Lung (tissue), 12 donors: Measurements from ENCODE around the gene APOL1. TPM values are rescaled to one million over a fixed set of nuclear protein-coding genes. Genes with fewer than 3 reads are reported as not detected.

Source experiments
- ATAC-seq: fragments of 200-7000 bp; cut with Tn5 transposase; one replicate; pipeline ENCODE4 v1.9.1; 2020; ENCODE audit warnings: moderate number of reproducible peaks; ENCODE audit not compliant: insufficient read depth, low FRiP score
- DNase-seq, 3 donors: peaks; one replicate each; pipeline ENCODE4 v3.0.0-alpha.2; 2013 to 2017
- H3K27ac ChIP-seq, 2 donors: one replicate each; pipeline ENCODE4 v1.5.1; 2013; ENCODE audit warnings: mild to moderate bottlenecking in 2 of 2, moderate library complexity in 2 of 2, control low read depth in 1 of 2, inconsistent platforms in 1 of 2, low read depth in 1 of 2, low read length in 1 of 2
- H3K27me3 ChIP-seq, 3 donors: one replicate each; pipeline ENCODE4 v1.5.1; 2013; ENCODE audit warnings: low read length in 2 of 3; ENCODE audit not compliant: control insufficient read depth in 3 of 3, insufficient read depth in 3 of 3
- H3K36me3 ChIP-seq, 4 donors: one replicate each; pipeline ENCODE4 v1.5.1; 2013; ENCODE audit warnings: low read length in 4 of 4, mild to moderate bottlenecking in 1 of 4, moderate library complexity in 1 of 4; ENCODE audit not compliant: control insufficient read depth in 4 of 4, insufficient read depth in 4 of 4
- H3K4me1 ChIP-seq, 5 donors: one replicate each; pipeline ENCODE4 v1.5.1; 2013; ENCODE audit warnings: low read length in 5 of 5, mild to moderate bottlenecking in 2 of 5, moderate library complexity in 1 of 5; ENCODE audit not compliant: control insufficient read depth in 5 of 5, insufficient read depth in 5 of 5
- H3K4me3 ChIP-seq: one replicate; pipeline ENCODE4 v1.5.1; 2013; ENCODE audit warnings: mild to moderate bottlenecking, control low read depth, moderate library complexity
- H3K9ac ChIP-seq, 2 donors: one replicate each; pipeline ENCODE4 v1.5.1; 2013; ENCODE audit warnings: low read length in 2 of 2, control low read depth in 1 of 2; ENCODE audit not compliant: insufficient read depth in 1 of 2
- H3K9me3 ChIP-seq, 4 donors: one replicate each; pipeline ENCODE4 v1.5.1; 2013; ENCODE audit warnings: low read length in 3 of 4, mild to moderate bottlenecking in 1 of 4, moderate library complexity in 1 of 4; ENCODE audit not compliant: control insufficient read depth in 4 of 4, insufficient read depth in 3 of 4
- CTCF ChIP-seq: IDR thresholded peaks from 2 replicates; pipeline ENCODE4 v1.5.1; 2012; ENCODE audit warnings: mild to moderate bottlenecking; ENCODE audit errors: control extremely low read depth, extremely low read depth
- WGBS, 2 donors: extraction: QIAGEN DNeasy Blood & Tissue Kit; methylation state at CpG; one replicate each; pipeline ENCODE4 v1.1.7; 2013; 5-methylcytosine and 5-hydroxymethylcytosine counted together
- polyA plus RNA-seq, 2 donors: library from polyadenylated mRNA; stranded (reverse); fragments of 200-250 nt; gene quantifications; one replicate each; pipeline ENCODE4 v1.2.1, GENCODE V29; 2013
- total RNA-seq, 2 donors: library from RNA; depleted of rRNA in 1 of 2; stranded (reverse); fragments of >200 nt in 1 of 2; gene quantifications; one replicate each; pipeline ENCODE4 v1.2.1, GENCODE V29; 2014 to 2021
- donor health status: control.
- donor health status: control.
- donor health status: Bipolar disorder and iron deficiency.
- donor health status: healthy.
- donor health status: DM: yes; HTN: yes; CAD: no.

APOL1 gene
- total and polyA plus RNA-seq, 4 donors, result 32.3 to 75.0 (median 50.2) TPM

- Histone ChIP-seq H3K4me3 (no peak overlapping the region), H3K36me3 (peaks cover 77 to 91% (median 80%) of the 10 kb centered on the region in 4 donors), H3K4me1 (peaks cover 0 to 2% (median 0%) of the 10 kb centered on the region in 5 donors), H3K27me3 (no peaks in the 10 kb centered on the region), H3K9me3 (no peaks in the 10 kb centered on the region), H3K9ac (no peak overlapping the region), H3K27ac (no peak overlapping the region)
- no peak for DNase-seq
- WGBS, 2 donors, result 90 to 92% methylated on average over 19 of the region's 19 CpGs
- no peak for TF ChIP-seq CTCF
- ATAC-seq, result no peak
Observed at GRCh38 chr22:36297568-36297967, 44.6 kb downstream of the APOL1 start.

- Histone ChIP-seq H3K9ac (no peak overlapping the region), H3K4me1 (peaks cover 0 to 3% (median 0%) of the 10 kb centered on the region in 5 donors), H3K9me3 (no peaks in the 10 kb centered on the region), H3K4me3 (no peak overlapping the region), H3K27me3 (no peaks in the 10 kb centered on the region), H3K27ac (no peak overlapping the region), H3K36me3 (peaks cover 77 to 91% (median 79%) of the 10 kb centered on the region in 4 donors)
- no peak for TF ChIP-seq CTCF
- ATAC-seq (no peak), DNase-seq (no peak)
- WGBS, 2 donors, result 90 to 97% methylated on average over 8 of the region's 8 CpGs
Observed at GRCh38 chr22:36298118-36298517, 45.2 kb downstream of the APOL1 start.

GRCh38 chr22:36298601-36299000 is 45.7 kb downstream of the APOL1 start:
- Histone ChIP-seq H3K27ac (no peak overlapping the region), H3K27me3 (no peaks in the 10 kb centered on the region), H3K36me3 (peaks cover 73 to 88% (median 78%) of the 10 kb centered on the region in 4 donors), H3K9ac (no peak overlapping the region), H3K4me1 (peaks cover 0 to 3% (median 0%) of the 10 kb centered on the region in 5 donors), H3K9me3 (no peaks in the 10 kb centered on the region), H3K4me3 (no peak overlapping the region)
- ATAC-seq, result no peak
- TF ChIP-seq CTCF, result no peak
- 93 to 96% methylated on average over 13 of the region's 13 CpGs for WGBS, 2 donors
- no peak for DNase-seq

GRCh38 chr22:36299295-36299694 is 46.4 kb downstream of the APOL1 start:
- WGBS, 2 donors, result 87 to 93% methylated on average over 14 of the region's 14 CpGs
- H3K4me3 ChIP-seq, result no peak overlapping the region
- ATAC-seq (no peak), DNase-seq (no peak)
- no peak overlapping the region for H3K9ac ChIP-seq
- H3K27me3 ChIP-seq, result no peaks in the 10 kb centered on the region
- peaks cover 0 to 3% (median 0%) of the 10 kb centered on the region in 5 donors for H3K4me1 ChIP-seq
- TF ChIP-seq CTCF, result no peak
- no peaks in the 10 kb centered on the region for H3K9me3 ChIP-seq
- H3K36me3 ChIP-seq, result peaks cover 66 to 88% (median 75%) of the 10 kb centered on the region in 4 donors
- no peak overlapping the region for H3K27ac ChIP-seq
